Measurements from ENCODE around the gene DNAH17. TPM values are rescaled to one million over a fixed set of nuclear protein-coding genes. Genes with fewer than 3 reads are reported as not detected.

Gene DNAH17
- total RNA-seq, 4 donors from 2014 or later = under 0.01 TPM; not detected in 2

DNA sequence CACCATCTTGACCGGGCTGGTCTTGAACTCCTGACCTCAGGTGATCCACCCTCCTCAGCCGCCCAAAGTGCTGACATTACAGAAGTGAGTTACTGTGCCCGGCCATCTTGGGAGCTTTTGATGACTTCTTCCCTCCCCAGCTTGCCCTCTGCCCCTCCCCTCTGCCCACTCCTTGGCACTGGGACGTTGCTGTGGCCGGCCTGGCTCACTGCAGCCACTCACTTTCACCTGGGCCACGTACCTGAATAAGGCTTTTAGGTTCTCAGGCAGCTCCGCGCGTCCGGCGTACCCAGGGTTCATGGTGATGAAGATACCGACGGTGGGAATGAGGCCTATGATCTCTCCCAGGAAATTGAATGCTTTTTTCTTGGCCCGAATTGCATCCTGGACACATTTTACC lies 81.6 kb downstream of the DNAH17 start:
- no peak overlapping the region for H3K27ac ChIP-seq
- no peak for DNase-seq (ENCODE audit: low spot score in 2 of 2)
- WGBS, 2 donors = 83 to 86% methylated on average over 14 of the region's 14 CpGs

DNA sequence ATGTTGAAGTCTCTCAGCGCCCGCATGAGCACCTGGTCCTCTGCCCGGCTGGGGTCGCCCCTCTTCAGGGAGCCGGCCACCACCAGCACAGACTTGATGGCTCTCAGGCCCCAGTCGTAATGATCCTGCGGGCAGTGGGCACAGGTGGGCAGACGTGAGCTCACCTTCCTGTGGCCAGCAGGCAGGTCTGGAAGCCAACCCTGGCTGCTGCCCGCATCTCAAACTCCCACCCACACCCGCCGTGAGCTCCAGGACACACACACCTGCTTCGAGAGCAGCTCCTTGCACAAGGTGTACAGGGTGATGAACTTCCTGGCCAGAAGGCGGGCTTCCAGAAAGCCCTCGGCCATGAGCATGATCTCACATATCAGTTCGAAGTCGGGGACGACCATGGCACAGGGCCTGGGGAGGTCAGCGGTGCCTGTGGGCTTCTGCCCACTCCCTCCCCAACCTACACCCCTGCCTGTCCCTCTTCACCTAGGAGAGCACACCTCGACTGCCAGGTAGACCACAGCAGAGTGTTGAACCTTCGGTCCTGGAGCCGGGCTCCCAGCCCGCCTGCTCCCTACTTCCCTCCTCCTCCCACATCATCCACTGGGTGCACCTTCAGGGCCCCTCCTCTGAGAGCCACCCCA lies 82.4 kb downstream of the DNAH17 start:
- no peaks in the 10 kb centered on the region for H3K36me3 ChIP-seq
- H3K4me1 ChIP-seq = no peaks in the 10 kb centered on the region
- no peak for TF ChIP-seq POLR2A (IDR thresholded peaks at IDR 0.05)
- TF ChIP-seq EP300 (IDR thresholded peaks at IDR 0.05) = no peak
- TF ChIP-seq, protein P1, sequence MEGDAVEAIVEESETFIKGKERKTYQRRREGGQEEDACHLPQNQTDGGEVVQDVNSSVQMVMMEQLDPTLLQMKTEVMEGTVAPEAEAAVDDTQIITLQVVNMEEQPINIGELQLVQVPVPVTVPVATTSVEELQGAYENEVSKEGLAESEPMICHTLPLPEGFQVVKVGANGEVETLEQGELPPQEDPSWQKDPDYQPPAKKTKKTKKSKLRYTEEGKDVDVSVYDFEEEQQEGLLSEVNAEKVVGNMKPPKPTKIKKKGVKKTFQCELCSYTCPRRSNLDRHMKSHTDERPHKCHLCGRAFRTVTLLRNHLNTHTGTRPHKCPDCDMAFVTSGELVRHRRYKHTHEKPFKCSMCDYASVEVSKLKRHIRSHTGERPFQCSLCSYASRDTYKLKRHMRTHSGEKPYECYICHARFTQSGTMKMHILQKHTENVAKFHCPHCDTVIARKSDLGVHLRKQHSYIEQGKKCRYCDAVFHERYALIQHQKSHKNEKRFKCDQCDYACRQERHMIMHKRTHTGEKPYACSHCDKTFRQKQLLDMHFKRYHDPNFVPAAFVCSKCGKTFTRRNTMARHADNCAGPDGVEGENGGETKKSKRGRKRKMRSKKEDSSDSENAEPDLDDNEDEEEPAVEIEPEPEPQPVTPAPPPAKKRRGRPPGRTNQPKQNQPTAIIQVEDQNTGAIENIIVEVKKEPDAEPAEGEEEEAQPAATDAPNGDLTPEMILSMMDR (IDR thresholded peaks at IDR 0.05) = no peak
- H3K9me3 ChIP-seq = no peaks in the 10 kb centered on the region
- H3K27ac ChIP-seq = no peak overlapping the region
- no peak overlapping the region for H3K4me3 ChIP-seq
- peaks cover 0 to 10% of the 10 kb centered on the region in 2 donors for H3K27me3 ChIP-seq
- no peak for DNase-seq (ENCODE audit: low spot score in 2 of 2)
- WGBS, 2 donors = 86 to 87% methylated on average over 20 to 22 of the region's 22 CpGs

More for the DNA sequence above, 81.6 kb downstream of the DNAH17 start:
- no peak overlapping the region for H3K4me3 ChIP-seq
- peaks cover 0 to 10% of the 10 kb centered on the region in 2 donors for H3K27me3 ChIP-seq
- H3K4me1 ChIP-seq = no peaks in the 10 kb centered on the region
- TF ChIP-seq, protein P1 (IDR thresholded peaks at IDR 0.05) = no peak
- no peak for TF ChIP-seq POLR2A (IDR thresholded peaks at IDR 0.05)
- no peak for TF ChIP-seq EP300 (IDR thresholded peaks at IDR 0.05)
- no peaks in the 10 kb centered on the region for H3K36me3 ChIP-seq
- no peaks in the 10 kb centered on the region for H3K9me3 ChIP-seq

DNA sequence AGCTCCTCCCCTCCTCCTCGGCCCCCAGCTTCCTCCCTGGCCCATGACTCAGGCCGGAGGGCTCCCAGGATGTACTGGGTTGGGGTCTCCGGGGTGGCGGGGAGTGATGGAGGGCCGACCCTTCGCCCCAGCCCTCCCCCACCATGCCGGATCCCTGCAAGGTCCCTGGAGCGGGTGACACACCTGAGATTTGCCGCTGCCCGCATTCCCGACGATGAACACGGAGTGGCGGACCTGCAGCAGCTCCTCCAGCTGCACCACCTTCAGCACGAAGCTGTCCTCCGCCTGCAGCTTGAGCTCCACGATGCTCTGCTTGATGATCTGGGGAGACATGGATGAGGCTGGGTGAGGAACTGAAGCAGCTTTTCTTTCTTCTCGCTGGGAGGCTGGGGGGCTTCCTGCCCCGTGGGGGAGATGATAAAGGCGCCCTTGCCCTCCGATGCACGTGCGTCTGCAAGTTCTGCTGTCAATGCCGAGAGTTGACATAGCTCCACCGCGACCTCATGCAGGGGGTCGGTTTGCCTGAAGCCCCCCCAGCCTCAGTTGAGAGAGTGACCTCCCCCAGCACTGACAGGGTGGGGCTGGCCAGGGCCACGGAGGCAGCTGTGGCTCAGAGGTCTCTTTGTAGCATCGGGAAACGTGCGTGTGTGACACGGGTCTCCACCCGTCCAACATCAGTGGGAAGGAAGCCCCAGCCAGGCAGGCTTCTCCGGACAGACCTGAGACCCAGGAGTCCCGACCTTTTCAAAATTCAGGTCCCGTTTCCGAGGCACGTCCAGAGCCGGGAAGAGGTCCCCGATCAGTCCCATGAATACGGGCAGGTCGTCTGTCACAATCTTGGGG lies 83.1 kb downstream of the DNAH17 start:
- no peaks in the 10 kb centered on the region for H3K36me3 ChIP-seq
- H3K9me3 ChIP-seq = no peaks in the 10 kb centered on the region
- no peak overlapping the region for H3K27ac ChIP-seq
- TF ChIP-seq, protein P1 (IDR thresholded peaks at IDR 0.05) = no peak
- no peak for TF ChIP-seq POLR2A (IDR thresholded peaks at IDR 0.05)
- no peak for TF ChIP-seq EP300 (IDR thresholded peaks at IDR 0.05)
- DNase-seq (ENCODE audit: low spot score in 2 of 2) = no peak
- H3K4me1 ChIP-seq = no peaks in the 10 kb centered on the region
- H3K4me3 ChIP-seq = no peak overlapping the region
- 75 to 79% methylated on average over 29 to 38 of the region's 42 CpGs for WGBS, 2 donors
- peaks cover 0 to 10% of the 10 kb centered on the region in 2 donors for H3K27me3 ChIP-seq

DNA sequence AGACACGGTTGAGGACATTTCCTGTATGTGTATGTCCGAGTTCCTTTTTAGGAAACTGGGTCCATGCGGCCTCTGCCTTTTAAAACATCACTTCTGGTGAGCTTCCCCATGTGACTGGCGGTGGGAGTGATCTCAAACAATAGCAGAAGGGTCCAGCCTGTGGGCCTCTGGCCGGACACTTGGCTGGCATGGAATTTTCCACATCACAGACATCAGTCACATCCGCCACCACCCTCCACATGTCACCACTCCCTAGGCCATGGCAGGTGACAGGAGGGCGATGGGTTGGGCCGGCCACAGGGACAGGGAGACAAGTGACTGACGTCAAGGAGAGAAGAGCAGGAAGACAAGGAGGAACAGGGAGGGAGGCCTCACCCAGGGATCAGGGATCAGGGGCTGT lies 83.7 kb downstream of the DNAH17 start:
- no peaks in the 10 kb centered on the region for H3K9me3 ChIP-seq
- no peak overlapping the region for H3K27ac ChIP-seq
- H3K27me3 ChIP-seq = peaks cover 0 to 10% of the 10 kb centered on the region in 2 donors
- H3K36me3 ChIP-seq = no peaks in the 10 kb centered on the region
- TF ChIP-seq POLR2A (IDR thresholded peaks at IDR 0.05) (no peak), EP300 (IDR thresholded peaks at IDR 0.05) (no peak)
- TF ChIP-seq, protein P1 (IDR thresholded peaks at IDR 0.05) = no peak
- peak in 1 of 2 donors; percentile 7 for DNase-seq (ENCODE audit: low spot score in 2 of 2)
- no peak overlapping the region for H3K4me3 ChIP-seq
- H3K4me1 ChIP-seq = no peaks in the 10 kb centered on the region
- 64 to 65% methylated on average over 9 of the region's 9 CpGs for WGBS, 2 donors
